Measurements from ENCODE around the gene ACAA2.

- TF ChIP-seq POLR2A (IDR thresholded peaks at IDR 0.05) (no peak), CTCF (IDR thresholded peaks at IDR 0.05) (no peak)
Observed at GRCh38 chr18:49811151-49811938, 2.0 kb downstream of the ACAA2 start.
